ENCODE data around the gene GFAP.

- TF ChIP-seq PRDM6 (tag by site-specific recombination; IDR thresholded peaks at IDR 0.05) (no peak), ZNF274 (IDR thresholded peaks at IDR 0.05; ENCODE audit: low read length) (no peak), ZNF274 (tag by site-specific recombination; IDR thresholded peaks at IDR 0.05; ENCODE audit: borderline replicate concordance) (no peak), ZNF645 (tag by site-specific recombination; IDR thresholded peaks at IDR 0.05) (no peak), CTCF (tag by site-specific recombination; IDR thresholded peaks at IDR 0.05) (no peak), KLF16 (tag by site-specific recombination; IDR thresholded peaks at IDR 0.05) (no peak), SCRT2 (tag by site-specific recombination; IDR thresholded peaks at IDR 0.05) (no peak)
These were observed 11.7 kb upstream of the GFAP start for GRCh38 chr17:44926821-44927525.

Measured in HEK293 (cell line).